ENCODE data around the gene AHR.

AHR gene

DNA sequence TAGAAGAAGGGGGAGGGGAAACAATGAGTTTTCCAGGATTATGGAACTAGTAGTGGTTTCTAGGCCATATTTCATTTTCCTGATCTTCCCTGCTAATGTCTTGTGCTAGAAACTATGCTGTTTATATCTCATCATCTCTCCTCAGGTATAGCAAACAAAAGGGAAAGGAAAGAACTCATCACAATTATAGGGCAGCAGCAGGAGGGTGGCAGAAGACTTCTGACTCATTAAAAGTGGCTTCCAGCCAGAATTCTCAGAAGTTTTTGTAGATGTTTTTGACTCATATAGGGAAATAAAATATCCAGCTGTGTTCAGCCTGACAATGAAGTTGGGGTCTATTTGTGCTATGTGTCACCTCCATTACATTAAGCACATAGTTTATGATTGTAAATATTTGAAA, 6.5 kb downstream of the AHR start:
- DNase-seq (ENCODE audit: low spot score): peak; percentile 41

DNA sequence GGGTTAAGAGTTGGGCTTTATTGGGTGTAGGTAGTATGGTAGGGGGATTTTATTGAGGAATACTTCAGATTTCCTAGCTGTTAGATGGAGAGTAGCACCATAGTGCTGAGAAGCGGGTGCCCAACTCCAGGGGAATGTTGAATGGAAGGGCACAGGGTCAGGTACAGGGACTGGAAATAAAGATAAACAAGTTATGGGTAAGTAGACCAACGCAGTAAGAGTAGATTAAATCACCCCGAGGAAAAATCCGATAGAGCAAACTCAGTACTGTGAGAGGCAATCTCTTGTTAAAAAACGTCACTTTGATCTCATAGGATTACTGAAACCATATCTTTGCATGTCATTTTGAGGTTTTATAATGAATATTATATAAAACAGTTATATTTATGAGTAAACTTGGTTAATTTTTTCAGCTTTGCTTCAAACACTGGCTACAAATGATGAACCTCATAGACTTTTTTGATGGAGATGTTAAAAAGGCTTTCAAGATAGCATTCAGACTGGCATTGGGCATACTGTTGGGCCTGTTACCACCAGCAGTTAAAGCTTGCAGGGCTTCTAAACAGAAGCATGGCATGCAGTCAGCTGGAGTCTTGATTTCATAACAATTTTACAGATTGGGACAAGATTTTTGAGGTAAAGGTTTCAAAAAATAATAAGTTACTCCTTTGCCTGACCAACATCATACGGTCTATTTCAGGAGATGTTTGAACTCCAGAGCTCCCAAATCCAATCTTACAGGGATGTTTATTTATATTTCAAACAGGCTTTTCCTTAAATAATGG, 7.1 kb downstream of the AHR start:
- DNase-seq (ENCODE audit: low spot score): no peak

DNA sequence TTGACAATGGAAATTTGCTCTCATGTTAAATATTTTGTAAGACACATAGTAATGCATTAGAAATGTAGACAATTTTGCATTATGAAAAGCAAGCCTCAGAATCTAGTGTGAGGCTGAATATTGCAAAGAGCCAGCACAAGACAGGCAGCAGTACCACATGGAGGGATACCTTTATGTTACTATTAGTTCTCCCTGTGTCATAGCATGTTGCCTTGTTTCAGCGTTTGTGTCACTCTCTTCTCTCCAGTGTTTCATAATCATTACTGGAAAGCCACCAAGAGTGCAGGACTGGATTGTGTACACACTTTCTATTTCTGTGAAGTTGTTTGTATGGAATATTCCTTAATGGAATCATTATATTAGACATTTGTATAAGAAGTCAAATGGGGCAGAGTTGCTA, 8.5 kb downstream of the AHR start:
- no peak for DNase-seq (ENCODE audit: low spot score)

DNA sequence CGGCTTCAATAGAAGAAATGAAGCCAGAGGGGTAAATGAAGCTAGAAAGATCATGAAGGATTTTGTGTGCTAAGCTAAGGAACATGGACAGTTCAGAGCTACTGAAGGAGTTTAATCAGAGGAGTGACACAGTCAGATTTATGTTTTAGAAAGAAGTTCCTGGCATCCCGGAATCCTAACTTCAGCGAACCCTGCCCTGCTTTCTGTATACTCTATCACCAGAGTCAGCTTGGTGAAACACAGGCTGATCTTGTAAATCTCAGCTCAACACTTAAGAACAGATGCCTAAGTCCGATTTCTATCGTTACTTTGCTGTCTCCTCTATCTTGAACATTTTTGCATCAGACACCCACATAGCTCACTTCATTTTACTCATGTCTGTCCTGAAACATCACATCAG, 9.1 kb downstream of the AHR start:
- no peak for DNase-seq (ENCODE audit: low spot score)

DNA sequence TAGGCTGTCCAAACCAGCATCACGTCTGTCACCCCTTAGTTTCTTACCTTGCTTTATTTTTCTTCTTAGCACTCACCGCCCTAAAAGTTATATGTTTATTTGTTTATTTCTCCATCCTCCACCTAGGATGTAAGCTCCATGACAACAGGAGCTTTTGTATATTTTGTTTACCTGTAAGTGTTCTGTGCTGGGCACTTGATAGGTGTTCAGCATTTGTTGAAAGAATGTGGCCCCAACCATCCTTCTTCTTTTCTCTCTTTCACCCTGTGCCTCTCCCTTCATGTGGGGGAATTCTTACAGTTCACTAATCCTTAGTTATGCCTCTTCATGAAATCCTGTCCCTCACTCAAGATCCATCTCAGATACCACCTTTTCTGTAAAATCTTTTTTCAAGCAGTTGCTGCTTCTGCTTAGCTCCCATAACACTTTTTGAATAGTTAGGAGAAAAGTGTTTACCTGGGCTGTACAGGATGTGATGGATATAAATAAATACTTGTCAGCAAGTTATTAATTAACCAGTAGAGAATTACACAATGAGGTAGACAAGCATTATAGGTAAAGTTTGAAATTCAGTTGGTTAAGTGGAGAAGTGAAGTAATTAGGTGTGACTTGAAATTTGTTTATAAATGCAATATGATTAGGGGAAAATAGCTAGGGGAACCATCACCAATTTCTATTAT, 9.7 kb downstream of the AHR start:
- DNase-seq (ENCODE audit: low spot score): no peak

DNA sequence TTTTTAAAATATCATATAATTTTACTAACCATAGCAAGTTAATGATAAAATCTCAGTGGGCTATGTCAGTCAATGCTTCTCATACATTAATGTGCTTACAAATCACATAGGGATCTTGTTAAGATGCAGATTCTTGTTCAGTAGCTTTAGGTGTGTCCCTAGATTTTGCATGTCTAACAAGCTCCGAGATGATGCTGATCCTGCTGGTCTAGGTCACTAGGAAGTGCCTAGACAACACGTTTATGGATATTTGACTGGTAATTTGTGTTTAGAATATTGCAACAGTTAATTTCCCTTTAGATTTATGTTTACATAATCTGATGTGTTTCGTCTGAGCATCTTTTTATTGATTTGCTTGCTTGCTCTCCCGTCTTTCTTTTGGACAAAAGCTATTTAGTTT, 12.7 kb downstream of the AHR start:
- no peak for DNase-seq (ENCODE audit: low spot score)

DNA sequence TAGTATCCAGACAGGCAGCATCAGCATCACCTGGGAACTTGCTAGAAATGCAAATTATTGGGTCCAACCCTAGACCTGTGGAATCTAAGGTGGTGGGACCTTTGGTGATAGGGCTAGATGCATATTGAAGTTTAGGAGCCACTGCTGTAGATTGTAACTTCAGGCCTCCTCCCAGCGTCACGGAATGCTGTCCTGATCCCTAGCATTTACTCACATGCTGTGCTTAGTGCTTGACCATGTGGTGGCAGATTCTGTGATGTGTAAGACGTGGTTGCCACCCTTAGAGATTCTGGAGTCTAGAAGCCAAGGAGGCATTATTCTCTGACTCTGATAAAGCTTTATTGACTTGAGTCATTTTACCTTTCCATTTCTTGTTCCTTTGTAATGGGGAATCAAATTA, 13.5 kb downstream of the AHR start:
- DNase-seq (ENCODE audit: low spot score): no peak

DNA sequence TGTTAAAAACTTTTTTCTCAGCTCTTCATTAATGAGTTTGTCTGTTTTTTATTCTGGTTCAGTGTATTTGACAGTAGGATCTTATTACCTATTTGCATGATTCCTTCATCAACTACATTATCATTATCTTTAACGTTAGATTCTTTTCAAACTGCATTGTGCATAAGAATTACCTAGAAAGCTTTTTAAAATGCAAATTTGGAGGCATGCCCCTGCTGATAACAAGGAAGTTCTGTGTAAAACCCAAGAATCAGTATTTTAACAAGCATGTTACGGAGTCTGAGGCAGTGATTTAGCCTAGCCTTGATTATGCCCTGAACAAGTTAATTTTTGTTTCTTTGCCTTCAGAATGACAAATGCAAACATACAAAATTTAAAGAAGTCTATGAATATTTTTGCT, 14.2 kb downstream of the AHR start:
- DNase-seq (ENCODE audit: low spot score): no peak

DNA sequence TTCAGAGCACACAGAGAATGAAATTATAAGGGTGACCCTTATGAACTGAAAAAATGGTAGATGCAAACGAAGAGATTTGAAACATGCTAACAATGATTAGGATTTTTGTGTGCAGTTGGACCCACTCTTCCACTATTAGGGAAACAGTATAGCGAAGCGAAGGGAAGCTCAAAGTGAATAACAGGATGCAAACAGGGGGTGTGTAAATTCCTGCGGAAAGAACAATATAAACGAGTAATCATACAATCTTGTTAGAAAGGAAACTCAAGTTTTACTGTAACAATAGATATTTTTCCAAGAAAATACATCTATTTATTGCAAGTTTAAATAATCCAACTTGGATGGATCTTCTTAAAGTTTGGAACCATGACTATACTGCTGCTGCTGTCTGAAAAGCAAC, 14.7 kb downstream of the AHR start:
- DNase-seq (ENCODE audit: low spot score): no peak

DNA sequence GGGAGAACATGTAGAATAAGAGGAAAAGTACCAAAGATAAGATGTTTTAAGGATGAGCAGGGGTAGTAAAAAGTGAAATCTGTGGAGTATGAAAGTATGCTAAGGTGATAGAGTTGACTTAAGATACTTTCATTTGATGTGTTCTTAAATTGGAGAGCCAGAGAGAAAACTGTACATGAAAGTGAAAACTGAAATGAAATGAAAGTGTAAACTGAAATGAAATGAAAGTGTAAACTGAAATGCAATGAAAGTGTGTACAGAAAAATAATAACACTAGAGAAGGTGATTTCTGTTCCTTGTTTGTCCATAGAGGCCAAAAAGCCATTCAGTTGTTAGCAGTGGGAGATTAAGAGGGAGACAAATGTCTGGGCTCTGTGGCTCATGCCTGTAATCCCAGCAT, 17.5 kb downstream of the AHR start:
- no peak for DNase-seq (ENCODE audit: low spot score)

DNA sequence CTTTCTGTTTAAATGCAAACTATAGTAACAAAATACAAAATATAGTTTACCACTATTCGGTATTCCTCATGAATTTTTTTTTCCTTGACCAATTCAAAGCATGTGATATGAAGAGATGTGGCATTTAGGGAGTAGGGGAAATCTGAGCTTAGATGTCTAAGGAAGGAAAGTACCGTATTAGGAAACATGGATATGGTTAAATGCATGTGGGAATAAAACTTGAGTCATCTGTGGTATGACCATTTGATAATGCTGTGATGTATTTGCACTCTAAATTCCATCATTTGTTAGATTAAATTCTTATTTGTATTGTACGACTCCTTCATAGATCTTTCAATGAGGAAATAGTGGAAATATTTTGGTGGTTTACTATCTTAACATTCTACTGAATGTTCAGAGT, 19.7 kb downstream of the AHR start:
- DNase-seq (ENCODE audit: low spot score): no peak

DNA sequence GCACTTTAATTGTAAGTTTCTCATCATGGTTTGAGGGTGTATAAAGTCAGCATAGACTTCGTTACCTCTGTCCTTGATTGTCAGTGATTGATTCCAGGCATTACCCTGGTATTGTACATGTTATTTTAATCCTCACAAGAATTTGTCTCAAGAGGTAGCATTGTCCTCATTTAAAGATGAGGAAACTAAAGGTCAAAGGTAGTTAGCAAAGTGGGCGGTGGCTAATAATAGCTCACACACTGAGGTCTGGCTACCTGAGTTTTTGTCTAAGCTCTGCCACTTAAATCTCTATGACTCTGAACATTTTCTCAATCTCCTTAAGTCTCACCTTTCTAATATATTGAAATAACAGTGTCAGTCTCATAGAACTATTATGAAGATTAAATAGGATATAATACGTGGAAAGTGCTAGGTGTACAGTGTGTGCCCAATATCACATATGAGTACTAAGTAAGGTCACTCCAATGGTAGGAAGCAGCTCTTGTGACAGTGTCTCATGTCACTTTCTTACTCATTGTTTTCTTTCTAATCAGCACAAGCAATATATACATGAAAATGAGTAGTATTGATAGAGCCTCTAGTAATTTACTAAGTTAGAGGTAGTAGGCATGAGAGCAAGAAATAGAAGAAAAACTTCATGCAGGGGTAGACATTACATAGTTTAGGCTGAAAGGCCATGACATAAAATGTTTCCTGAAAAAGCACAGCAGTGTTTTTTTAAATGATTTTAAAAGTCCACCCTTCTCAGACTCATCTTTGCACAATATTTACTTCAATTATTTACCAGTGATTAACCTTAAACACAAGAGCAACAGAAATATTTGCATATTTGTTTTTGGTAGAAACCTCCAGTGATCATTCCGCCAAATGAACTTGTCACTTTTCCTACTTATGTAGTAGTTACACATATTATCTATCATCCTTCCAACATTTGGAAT, 21.0 kb downstream of the AHR start:
- no peak for DNase-seq (ENCODE audit: low spot score)

DNA sequence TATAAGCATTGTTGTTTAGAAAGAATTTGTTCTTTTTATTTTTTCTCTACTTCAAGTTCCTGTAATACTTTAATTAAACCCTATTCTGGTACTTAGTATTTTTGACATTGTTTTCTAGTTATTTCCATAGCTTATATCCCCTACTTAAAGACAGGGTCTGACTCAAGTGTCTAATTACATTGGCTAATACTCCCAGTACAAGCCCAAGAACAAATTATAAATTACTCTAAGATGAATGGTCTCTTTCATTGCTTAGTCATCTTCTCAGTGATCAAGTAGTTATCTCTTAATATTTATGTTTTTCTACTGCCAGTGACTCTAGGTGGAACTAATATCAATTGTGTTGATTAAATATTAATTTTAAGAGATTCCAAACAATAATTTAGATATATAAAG, 21.6 kb downstream of the AHR start:
- DNase-seq (ENCODE audit: low spot score): no peak

DNA sequence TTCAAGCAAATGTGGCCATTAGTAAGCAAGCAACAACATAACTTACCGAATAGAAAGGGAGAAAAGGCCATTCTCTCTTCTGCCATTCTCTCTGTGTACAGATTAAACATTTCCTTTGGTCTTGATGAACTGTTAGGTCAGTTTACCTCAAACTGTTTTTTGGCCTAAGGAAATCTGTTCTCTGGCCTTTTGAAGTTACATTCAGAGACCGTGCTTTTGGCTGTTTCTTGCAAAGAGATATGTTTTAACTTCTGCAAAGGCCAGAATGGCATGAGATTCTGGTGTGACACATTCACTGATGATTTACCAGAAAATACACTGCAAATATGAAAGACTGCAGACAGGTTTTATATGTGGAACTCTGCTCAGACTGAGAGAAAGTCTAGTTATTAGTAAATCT, 22.2 kb downstream of the AHR start:
- DNase-seq (ENCODE audit: low spot score): no peak

DNA sequence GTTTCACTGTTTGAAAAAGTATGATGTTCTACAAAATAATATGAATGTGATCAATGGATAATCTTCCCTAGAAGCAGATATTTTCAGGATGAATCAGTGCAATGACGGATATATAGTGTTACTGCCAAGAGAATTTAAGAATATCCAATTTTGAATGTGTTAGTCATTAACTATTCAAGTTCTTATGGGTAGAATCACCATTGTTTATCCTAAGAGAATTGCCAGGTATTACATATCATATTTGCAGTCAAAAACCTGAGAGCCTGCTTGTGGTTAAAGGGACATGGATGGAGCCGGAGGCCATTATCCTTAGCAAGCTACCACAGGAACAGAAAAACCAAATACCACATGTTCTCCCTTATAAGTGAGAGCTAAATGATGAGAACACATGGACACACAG, 26.9 kb downstream of the AHR start:
- DNase-seq (ENCODE audit: low spot score): no peak

DNA sequence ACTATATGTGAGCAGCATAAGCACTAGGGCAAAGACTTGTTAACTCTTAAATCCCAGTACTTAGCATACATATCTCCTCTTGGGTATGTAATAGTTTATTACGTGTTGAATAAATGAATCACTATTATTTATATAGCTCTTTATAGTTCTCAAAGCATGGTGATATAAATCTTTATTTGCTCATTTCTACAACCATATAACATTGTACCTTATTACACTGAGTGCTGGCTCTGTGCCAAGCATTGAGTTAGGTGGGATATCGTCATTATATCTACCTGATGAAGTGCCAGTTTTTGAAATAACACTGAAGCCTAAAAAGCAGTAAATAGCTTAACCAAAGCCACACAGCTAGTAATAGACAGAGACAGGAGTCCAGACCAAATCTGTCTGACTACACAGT, 27.9 kb downstream of the AHR start:
- no peak for DNase-seq (ENCODE audit: low spot score)

DNA sequence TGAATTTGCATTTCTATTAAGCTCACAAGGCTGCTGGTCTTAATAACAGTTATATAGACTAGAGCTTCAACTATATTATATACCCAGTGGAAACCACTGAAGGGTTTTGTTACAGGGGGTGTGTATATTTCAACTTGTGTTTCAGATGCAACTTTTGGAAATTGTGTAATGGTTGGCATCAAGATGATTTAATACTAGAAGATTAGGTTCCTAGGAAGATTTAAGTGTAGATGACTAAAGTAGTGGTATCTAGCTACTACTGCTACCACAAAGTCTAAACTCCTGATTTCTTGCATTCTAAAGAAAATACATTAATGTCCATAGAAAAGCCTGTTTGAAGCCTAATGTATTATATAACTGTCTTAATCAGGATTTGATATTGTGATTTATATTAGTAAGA, 30.2 kb downstream of the AHR start:
- no peak for DNase-seq (ENCODE audit: low spot score)

DNA sequence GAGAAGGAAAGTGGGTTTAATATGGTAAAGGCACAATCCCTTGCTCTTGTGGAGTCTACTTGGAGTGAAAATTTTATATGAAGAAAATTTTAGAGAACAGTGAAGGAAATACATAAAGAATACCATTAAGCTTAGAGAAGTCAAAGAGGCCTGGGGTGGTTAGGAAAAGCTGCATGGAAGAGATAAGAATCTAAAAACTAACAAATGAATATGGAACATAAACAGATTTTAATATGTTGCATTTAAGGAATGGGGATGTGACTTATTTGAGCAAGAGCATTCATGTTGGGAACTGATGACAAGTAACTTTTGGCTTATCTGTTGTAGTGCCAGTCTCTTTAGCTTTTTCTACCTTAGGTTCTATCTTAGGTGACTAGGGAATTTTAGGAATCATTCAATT, 31.0 kb downstream of the AHR start:
- DNase-seq (ENCODE audit: low spot score): no peak

DNA sequence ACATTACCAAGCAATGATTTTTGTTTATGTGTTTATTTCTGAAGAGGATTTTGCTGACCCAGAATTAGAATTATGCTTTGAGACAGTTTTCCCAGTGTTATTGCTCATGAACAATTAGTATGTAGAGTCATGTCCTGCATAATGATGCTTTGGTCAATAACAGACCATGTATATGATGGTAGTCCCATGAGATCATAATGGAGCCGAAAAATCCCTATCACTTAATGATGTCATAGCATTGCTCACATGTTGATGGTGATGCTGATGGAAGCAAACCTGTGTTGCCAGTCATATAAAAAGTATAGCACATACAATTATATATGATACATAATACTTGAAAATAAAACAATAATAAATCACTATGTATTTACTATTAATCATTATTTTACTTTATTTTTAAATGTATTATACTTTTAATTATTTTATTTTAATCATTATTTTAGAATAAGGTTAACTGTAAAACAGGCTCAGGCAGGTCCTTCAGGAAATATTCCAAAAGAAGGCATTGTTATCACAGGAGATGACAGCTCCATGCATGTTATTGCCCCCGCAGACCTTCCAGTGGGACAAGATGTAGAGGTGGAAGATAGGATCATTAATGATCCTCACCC, 33.5 kb downstream of the AHR start:
- DNase-seq (ENCODE audit: low spot score): no peak

DNA sequence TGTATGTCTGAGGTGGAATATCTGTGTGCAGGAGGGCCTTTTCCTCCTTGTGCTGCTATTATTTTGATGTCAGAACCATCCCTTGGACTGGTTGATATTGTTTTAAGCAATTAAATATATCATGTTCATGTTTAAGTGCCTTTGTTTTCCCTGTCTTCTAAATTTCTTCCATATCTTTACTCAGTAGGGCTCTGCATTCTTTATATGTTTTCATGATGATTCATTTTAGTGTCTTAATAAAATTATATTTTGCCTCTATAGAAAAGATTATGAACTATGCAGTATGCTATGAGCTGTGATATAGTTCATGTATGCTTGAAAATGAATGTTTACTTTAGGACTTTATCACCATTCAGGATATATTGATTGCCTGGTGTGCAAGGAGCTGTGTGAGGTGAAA, 34.8 kb downstream of the AHR start:
- no peak for DNase-seq (ENCODE audit: low spot score)

DNA sequence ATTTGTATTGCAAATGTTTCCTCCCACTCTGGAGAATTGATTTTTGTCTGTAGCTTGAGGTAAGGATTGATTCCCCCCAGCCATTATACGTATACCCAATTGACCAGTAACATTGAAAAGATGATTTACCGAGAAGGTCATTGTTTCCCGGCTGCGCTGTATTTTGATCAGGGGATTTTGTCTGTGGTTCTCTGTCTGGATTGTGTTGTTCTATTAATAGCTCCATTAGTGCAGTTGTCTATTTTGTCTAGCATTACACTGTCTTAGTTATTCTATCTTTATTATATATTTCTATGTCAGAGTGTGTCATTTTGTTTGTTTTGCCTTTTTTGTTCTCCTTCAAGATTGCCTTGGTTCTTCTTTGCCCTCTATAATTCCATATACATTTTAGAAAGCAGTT, 37.7 kb downstream of the AHR start:
- no peak for DNase-seq (ENCODE audit: low spot score)

DNA sequence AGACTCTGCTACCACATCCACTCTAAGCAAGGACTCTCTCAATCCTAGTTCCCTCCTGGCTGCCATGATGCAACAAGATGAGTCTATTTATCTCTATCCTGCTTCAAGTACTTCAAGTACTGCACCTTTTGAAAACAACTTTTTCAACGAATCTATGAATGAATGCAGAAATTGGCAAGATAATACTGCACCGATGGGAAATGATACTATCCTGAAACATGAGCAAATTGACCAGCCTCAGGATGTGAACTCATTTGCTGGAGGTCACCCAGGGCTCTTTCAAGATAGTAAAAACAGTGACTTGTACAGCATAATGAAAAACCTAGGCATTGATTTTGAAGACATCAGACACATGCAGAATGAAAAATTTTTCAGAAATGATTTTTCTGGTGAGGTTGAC, 40.7 kb downstream of the AHR start:
- no peak for DNase-seq (ENCODE audit: low spot score)

DNA sequence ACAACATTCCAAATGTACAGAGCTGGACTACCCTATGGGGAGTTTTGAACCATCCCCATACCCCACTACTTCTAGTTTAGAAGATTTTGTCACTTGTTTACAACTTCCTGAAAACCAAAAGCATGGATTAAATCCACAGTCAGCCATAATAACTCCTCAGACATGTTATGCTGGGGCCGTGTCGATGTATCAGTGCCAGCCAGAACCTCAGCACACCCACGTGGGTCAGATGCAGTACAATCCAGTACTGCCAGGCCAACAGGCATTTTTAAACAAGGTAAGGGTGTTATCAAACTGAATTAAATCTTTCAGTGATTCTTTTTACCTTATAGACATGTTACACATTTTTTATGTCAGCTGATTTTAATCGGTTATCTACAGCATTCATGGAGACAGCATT, 41.5 kb downstream of the AHR start:
- no peak for DNase-seq (ENCODE audit: low spot score)

Measured in hematopoietic multipotent progenitor cell treated with erythropoietin and hydrocortisone succinate and interleukin-3 and kit ligand, for 15 days (in vitro differentiated cells).